GM12874 (cell line): ENCODE measurements around the gene GRM8.

Experiments used
- TF ChIP-seq, protein P1 (sequence below): IDR thresholded peaks from 2 replicates; pipeline ENCODE4 v1.5.1; 2011; ENCODE audit warnings: low read depth, mild to moderate bottlenecking, control low read depth, low read length, moderate library complexity; ENCODE audit not compliant: insufficient read depth

Gene GRM8

DNA sequence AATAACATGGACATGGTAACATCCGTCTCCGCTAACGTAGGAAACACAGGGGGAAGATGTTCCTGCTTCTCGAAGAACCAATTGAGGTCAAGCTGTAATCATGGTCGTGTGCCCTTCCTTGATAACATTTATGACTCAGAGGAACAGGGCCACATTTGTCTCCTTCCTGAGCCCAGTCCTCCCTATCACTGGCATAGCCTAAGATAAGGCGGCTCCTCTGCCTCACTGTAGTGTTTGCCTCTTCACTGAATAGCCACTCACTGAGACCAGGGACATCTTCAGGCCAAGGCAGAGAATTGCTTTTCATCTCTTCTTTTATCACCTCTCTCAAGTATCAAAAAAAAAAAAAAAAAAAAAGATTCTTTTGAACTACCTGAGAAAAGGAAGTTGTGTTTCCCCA, 5.4 kb upstream of the GRM8 start:
- TF ChIP-seq, protein P1, sequence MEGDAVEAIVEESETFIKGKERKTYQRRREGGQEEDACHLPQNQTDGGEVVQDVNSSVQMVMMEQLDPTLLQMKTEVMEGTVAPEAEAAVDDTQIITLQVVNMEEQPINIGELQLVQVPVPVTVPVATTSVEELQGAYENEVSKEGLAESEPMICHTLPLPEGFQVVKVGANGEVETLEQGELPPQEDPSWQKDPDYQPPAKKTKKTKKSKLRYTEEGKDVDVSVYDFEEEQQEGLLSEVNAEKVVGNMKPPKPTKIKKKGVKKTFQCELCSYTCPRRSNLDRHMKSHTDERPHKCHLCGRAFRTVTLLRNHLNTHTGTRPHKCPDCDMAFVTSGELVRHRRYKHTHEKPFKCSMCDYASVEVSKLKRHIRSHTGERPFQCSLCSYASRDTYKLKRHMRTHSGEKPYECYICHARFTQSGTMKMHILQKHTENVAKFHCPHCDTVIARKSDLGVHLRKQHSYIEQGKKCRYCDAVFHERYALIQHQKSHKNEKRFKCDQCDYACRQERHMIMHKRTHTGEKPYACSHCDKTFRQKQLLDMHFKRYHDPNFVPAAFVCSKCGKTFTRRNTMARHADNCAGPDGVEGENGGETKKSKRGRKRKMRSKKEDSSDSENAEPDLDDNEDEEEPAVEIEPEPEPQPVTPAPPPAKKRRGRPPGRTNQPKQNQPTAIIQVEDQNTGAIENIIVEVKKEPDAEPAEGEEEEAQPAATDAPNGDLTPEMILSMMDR: no peak

DNA sequence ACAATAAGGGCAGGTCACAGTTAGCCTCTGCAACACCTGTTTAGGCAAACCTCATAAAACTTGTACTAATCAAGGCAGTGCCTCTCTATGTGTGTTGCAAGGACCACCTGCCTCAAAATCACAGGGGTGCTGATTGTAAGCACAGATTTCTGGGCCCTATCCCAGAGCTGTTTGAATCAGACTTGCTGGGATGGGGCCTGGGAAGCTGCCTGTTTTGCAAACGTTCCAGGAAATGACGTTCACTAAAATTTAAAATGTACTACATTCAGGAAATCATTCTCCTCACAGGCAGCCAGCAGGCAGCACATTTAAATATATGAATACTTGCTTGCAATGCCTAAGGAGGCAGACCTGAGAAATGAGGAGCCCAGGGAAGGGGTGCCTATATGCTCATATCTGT, 4.3 kb upstream of the GRM8 start:
- TF ChIP-seq, protein P1: no peak

DNA sequence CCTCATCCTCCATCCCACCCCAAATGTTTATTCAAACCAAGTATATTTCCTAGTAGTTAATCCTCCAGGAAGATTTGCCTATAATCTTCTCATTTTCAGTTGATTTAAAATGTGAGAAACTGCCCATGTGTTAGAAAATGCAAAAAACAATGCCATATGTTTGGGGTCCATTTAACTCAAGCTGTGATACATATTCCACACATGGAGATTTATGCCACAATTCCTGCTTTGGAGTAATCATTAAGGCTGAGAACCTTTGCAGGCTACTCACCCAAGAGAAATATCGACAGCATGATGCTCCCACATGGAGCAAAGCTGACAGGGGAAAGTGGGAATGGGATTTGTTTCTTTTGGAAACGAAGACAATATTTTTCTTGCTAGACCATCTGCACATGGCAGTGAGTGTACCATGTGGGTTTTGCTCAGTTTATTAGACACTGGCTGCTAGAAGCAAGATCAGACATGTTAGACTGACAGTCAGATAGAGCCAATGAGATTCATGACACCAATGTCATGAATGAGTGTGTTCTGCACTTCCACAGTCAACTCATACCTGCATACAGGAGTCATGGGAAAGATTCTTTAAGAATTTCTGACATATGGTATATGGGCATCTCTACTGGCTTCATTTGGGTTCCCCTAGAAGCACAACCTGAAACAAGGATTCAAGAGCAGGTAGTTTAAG, 3.4 kb upstream of the GRM8 start:
- TF ChIP-seq, protein P1: no peak

DNA sequence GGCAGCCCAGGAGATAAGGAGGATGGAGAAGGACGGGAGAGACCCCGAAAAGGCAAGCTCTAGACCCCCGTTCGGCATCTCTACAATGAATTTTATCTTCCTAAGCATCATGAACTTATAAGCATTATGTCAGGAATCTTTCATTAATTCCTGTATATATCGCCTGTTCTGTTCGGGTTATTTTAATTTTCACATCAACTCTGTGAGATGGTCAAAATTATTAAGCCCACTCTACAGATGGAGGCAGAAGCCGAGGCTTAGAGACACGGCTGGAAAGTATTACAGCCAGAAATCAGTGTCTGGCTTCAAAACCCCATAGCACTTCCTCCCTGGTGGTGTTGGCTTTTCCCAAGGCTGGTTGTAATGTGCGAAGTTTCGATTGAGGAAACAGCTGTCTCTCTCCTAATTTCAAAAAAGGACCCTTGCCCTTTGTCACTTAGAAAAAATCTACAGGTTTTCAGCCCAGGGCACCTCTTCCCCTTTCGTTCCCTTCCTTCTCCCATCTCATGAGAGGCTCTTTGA, 1.5 kb upstream of the GRM8 start:
- TF ChIP-seq, protein P1: no peak

DNA sequence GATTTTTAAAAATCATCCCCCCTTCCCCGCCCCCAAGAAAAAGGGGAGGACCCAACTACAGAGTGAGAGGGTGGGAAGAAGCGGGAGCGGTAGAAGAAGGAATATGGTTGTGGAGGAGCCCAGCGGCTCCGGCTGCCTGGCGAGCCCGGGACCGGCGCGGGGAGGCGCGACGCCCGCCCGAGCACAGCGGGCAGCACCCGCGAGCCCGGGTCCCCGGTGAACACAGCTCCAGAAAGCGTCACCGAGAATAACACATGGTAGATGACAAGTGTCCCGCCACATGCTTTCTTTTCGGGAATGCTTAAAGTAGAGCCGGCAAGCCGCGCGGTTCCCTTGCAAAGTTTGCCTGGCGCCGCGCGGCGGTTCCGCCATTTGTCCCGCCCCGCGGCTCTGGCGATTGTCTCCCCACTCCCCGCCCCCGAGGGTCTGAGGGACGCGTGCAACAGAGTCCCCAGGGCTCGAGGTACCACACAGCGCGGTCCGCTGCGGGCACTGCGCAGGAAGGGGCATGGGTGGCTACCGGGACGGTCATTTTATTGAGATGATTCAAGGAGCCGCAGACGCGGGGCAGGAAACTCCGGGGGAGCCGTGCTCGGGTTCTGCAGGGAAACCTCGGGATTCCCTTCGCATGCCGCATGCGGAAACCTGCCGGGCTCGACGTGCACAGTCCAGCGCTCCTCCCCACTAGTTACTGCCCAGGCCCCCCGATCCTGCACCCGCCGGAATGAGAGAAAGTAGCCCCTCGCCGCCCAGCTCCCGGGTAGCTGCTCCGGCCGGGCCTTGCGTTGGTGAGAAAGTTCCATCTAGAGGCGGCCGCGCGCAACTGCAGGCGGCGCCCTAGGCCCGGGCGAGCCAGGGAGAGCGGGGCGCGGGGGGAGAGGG, 781 bp upstream of the GRM8 start:
- TF ChIP-seq, protein P1: peak; percentile 94

DNA sequence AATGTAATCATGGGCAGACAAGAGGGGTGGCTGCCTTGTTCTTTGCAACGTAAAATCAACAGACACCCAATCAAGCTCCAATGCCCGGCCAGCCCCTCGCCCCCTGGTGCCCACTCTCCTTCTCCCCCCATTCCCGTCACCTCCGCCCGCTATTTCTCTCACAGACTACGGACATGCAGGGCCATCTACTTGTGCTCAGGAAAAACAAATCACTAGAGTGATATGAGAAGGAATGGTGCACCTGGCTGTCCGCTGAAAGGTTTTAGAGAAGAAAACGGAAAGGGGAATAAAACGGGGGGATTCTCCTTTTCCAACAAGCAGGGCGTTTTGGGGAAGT, 396 bp downstream of the GRM8 start:
- TF ChIP-seq, protein P1: no peak
